ENCODE data around the gene SDK1. TPM values are rescaled to one million over a fixed set of nuclear protein-coding genes. Genes with fewer than 3 reads are reported as not detected.

The SDK1 gene
- total and polyA plus RNA-seq, 10 of the 15 experiments (the other 5 are each of a cell fraction or from before 2014, with no cell fraction given), result 0.14 to 0.33 TPM; not detected in 8

DNA sequence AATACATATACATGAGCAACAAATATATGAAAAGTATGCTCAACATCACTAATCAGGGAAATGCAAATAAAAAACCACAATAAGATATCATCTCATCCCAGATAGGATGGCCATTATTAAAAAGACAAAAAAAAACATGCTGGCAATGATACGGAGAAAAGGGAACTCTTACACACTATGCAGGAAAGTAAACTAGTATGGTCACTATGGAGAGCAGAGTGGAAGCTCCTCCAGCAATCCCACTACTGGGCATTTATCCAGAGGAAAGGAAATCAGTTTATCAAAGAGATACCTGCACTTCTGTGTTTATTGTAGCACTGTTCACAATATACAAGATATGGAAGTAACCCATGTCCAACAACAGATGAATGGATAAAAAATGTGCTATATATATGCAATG is 217.5 kb downstream of the SDK1 start:
- WGBS (ENCODE audit: insufficient coverage, insufficient replicate concordance, low lambda C conversion rate, missing lambda C conversion rate), result 47% methylated on average over 1 of the region's 1 CpG
- ATAC-seq (no peak), FAIRE-seq (no peak), DNase-seq (ENCODE audit: low read depth, low spot score) (no peak)
- H3K4me2 ChIP-seq (ENCODE audit: control insufficient read depth, insufficient read depth), result no peak overlapping the region
- H3K27ac ChIP-seq (ENCODE audit: control insufficient read depth, insufficient read depth), result no peak overlapping the region
- CTCF ChIA-PET, result interaction anchor here (0.6 kb wide), 1 partner anchor 72 kb away, joined by 3 read pairs; no protein-coding TSS in a partner anchor
- TF ChIP-seq ASH2L (IDR thresholded peaks at IDR 0.05; ENCODE audit: borderline replicate concordance, low read depth) (no peak), EZH2 (IDR thresholded peaks at IDR 0.05; ENCODE audit: borderline replicate concordance, control insufficient read depth, low read depth, low read length) (no peak), STAT1 (conservative IDR thresholded peaks at IDR 0.05) (no peak), BRCA1 (IDR thresholded peaks at IDR 0.05; ENCODE audit: low read depth, low read length) (no peak), MYB (IDR thresholded peaks at IDR 0.05; ENCODE audit: borderline replicate concordance, low read depth, low read length) (no peak), CEBPB (IDR thresholded peaks at IDR 0.05; ENCODE audit: borderline replicate concordance in 1 of 2, low read depth in 2 of 2, low read length in 2 of 2) (no peak), NR2C2 (IDR thresholded peaks at IDR 0.05; ENCODE audit: borderline replicate concordance, control insufficient read depth, insufficient read length, low read depth) (no peak), PAX5 (IDR thresholded peaks at IDR 0.05; ENCODE audit: borderline replicate concordance, low read depth, low read length) (no peak), DPF2 (IDR thresholded peaks at IDR 0.05) (no peak), TCF7 (IDR thresholded peaks at IDR 0.05; ENCODE audit: borderline replicate concordance) (no peak), NR2C1 (IDR thresholded peaks at IDR 0.05) (no peak), ZNF207 (IDR thresholded peaks at IDR 0.05; ENCODE audit: borderline replicate concordance) (no peak), HDGF (IDR thresholded peaks at IDR 0.05) (no peak), ESRRA (IDR thresholded peaks at IDR 0.05; ENCODE audit: low read length) (no peak)
- TF ChIP-seq, protein P1, sequence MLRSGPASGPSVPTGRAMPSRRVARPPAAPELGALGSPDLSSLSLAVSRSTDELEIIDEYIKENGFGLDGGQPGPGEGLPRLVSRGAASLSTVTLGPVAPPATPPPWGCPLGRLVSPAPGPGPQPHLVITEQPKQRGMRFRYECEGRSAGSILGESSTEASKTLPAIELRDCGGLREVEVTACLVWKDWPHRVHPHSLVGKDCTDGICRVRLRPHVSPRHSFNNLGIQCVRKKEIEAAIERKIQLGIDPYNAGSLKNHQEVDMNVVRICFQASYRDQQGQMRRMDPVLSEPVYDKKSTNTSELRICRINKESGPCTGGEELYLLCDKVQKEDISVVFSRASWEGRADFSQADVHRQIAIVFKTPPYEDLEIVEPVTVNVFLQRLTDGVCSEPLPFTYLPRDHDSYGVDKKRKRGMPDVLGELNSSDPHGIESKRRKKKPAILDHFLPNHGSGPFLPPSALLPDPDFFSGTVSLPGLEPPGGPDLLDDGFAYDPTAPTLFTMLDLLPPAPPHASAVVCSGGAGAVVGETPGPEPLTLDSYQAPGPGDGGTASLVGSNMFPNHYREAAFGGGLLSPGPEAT (IDR thresholded peaks at IDR 0.05; ENCODE audit: low read depth), result no peak
- TF ChIP-seq, protein P2, sequence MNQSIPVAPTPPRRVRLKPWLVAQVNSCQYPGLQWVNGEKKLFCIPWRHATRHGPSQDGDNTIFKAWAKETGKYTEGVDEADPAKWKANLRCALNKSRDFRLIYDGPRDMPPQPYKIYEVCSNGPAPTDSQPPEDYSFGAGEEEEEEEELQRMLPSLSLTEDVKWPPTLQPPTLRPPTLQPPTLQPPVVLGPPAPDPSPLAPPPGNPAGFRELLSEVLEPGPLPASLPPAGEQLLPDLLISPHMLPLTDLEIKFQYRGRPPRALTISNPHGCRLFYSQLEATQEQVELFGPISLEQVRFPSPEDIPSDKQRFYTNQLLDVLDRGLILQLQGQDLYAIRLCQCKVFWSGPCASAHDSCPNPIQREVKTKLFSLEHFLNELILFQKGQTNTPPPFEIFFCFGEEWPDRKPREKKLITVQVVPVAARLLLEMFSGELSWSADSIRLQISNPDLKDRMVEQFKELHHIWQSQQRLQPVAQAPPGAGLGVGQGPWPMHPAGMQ (IDR thresholded peaks at IDR 0.05; ENCODE audit: borderline replicate concordance), result no peak
- TF ChIP-seq, protein P3, sequence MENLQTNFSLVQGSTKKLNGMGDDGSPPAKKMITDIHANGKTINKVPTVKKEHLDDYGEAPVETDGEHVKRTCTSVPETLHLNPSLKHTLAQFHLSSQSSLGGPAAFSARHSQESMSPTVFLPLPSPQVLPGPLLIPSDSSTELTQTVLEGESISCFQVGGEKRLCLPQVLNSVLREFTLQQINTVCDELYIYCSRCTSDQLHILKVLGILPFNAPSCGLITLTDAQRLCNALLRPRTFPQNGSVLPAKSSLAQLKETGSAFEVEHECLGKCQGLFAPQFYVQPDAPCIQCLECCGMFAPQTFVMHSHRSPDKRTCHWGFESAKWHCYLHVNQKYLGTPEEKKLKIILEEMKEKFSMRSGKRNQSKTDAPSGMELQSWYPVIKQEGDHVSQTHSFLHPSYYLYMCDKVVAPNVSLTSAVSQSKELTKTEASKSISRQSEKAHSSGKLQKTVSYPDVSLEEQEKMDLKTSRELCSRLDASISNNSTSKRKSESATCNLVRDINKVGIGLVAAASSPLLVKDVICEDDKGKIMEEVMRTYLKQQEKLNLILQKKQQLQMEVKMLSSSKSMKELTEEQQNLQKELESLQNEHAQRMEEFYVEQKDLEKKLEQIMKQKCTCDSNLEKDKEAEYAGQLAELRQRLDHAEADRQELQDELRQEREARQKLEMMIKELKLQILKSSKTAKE (IDR thresholded peaks at IDR 0.05; ENCODE audit: low read depth, poor library complexity, severe bottlenecking), result no peak
- TF ChIP-seq, protein P4, sequence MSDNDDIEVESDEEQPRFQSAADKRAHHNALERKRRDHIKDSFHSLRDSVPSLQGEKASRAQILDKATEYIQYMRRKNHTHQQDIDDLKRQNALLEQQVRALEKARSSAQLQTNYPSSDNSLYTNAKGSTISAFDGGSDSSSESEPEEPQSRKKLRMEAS (IDR thresholded peaks at IDR 0.05; ENCODE audit: low read depth, low read length), result no peak
- TF ChIP-seq, protein P5, sequence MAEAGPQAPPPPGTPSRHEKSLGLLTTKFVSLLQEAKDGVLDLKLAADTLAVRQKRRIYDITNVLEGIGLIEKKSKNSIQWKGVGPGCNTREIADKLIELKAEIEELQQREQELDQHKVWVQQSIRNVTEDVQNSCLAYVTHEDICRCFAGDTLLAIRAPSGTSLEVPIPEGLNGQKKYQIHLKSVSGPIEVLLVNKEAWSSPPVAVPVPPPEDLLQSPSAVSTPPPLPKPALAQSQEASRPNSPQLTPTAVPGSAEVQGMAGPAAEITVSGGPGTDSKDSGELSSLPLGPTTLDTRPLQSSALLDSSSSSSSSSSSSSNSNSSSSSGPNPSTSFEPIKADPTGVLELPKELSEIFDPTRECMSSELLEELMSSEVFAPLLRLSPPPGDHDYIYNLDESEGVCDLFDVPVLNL (IDR thresholded peaks at IDR 0.05; ENCODE audit: low read depth, low read length), result no peak
- BruUV-seq (replicated peaks), result no TSS peak
- no peaks in the 10 kb centered on the region for H3K27me3 ChIP-seq (replicated peaks in 1 of 2; ENCODE audit: control insufficient read depth in 2 of 2, insufficient read depth in 2 of 2, low read length in 1 of 2)
- H2AFZ ChIP-seq (ENCODE audit: control insufficient read depth, low read depth, low read length), result no peak overlapping the region
- no peaks in the 10 kb centered on the region for H3K9me3 ChIP-seq (replicated peaks; ENCODE audit: control insufficient read depth, insufficient read depth, low read length)
- H3K9ac ChIP-seq (ENCODE audit: control insufficient read depth, insufficient read depth, low read length), result no peak overlapping the region
- in situ Hi-C loops (cut with MboI) (no loop called here), intact Hi-C loops (cut with micrococcal nuclease; ENCODE audit: unreplicated experiment) (no loop called here)
- H3K79me2 ChIP-seq (ENCODE audit: control insufficient read depth, insufficient read depth, low read length), result no peaks in the 10 kb centered on the region
- RAD21 ChIA-PET (ENCODE audit: unreplicated experiment), result no interaction called here
- POLR2A ChIA-PET, result no interaction called here
- H4K20me1 ChIP-seq (ENCODE audit: control insufficient read depth, insufficient read depth), result no peaks in the 10 kb centered on the region
- H3K4me1 ChIP-seq (ENCODE audit: control insufficient read depth, insufficient read depth, low read length), result no peaks in the 10 kb centered on the region
- SMC1A ChIA-PET (ENCODE audit: uncharacterized antibody, unreplicated experiment), result no interaction called here
- H3K4me3 ChIP-seq, result no peak overlapping the region
- no peaks in the 10 kb centered on the region for H3K36me3 ChIP-seq (ENCODE audit: control insufficient read depth in 2 of 2, insufficient read depth in 2 of 2, low read length in 1 of 2)

All from GM12878 (cell line).